Measurements from ENCODE around the gene MN1. TPM values are rescaled to one million over a fixed set of nuclear protein-coding genes. Genes with fewer than 3 reads are reported as not detected.
"Not testable (repeated sequence)": the region's sequence is repeated elsewhere in the genome, so short reads cannot be mapped to it uniquely, and the experiment has no call there.

The MN1 gene
- total RNA-seq, 2 experiments from 2014 or later, result 0.28 to 0.30 TPM

GRCh38 chr22:27750584-27751265 lies 50.8 kb downstream of the MN1 start:
- POLR2A ChIA-PET, result no interaction called here
- Mint-ChIP-seq H3K4me1 (no peaks in the 10 kb centered on the region), H3K27me3 (peaks cover 7% of the 10 kb centered on the region), H3K36me3 (no peaks in the 10 kb centered on the region), H3K4me3 (no peak overlapping the region), H3K27ac (no peak overlapping the region), H3K9me3 (no peaks in the 10 kb centered on the region)
- no peak for DNase-seq
- ATAC-seq (ENCODE audit: low read depth), result no peak

- Mint-ChIP-seq H3K4me1 (no peaks in the 10 kb centered on the region), H3K27ac (no peak overlapping the region), H3K36me3 (no peaks in the 10 kb centered on the region), H3K9me3 (no peaks in the 10 kb centered on the region), H3K4me3 (no peak overlapping the region), H3K27me3 (peaks cover 7% of the 10 kb centered on the region)
- POLR2A ChIA-PET, result no interaction called here
- ATAC-seq (ENCODE audit: low read depth) (no peak), DNase-seq (no peak)
Observed at GRCh38 chr22:27749597-27750225, 51.8 kb downstream of the MN1 start.

- no peak overlapping the region for H3K27ac Mint-ChIP-seq
- POLR2A ChIA-PET, result no interaction called here
- no peaks in the 10 kb centered on the region for H3K36me3 Mint-ChIP-seq
- no peak for DNase-seq
- H3K27me3 Mint-ChIP-seq, result peaks cover 7% of the 10 kb centered on the region
- no peak overlapping the region for H3K4me3 Mint-ChIP-seq
- no peak for ATAC-seq (ENCODE audit: low read depth)
- no peaks in the 10 kb centered on the region for H3K9me3 Mint-ChIP-seq
- no peaks in the 10 kb centered on the region for H3K4me1 Mint-ChIP-seq
Observed at GRCh38 chr22:27748751-27749191, 52.8 kb downstream of the MN1 start.

- ATAC-seq (ENCODE audit: low read depth) (no peak), DNase-seq (no peak)
- no peak overlapping the region for H3K4me3 Mint-ChIP-seq
- H3K27me3 Mint-ChIP-seq, result peaks cover 7% of the 10 kb centered on the region
- H3K27ac Mint-ChIP-seq, result no peak overlapping the region
- no peaks in the 10 kb centered on the region for H3K36me3 Mint-ChIP-seq
- no peaks in the 10 kb centered on the region for H3K4me1 Mint-ChIP-seq
- POLR2A ChIA-PET, result no interaction called here
- no peaks in the 10 kb centered on the region for H3K9me3 Mint-ChIP-seq
Observed at GRCh38 chr22:27748349-27748748, 53.2 kb downstream of the MN1 start.

- no peaks in the 10 kb centered on the region for H3K36me3 Mint-ChIP-seq
- H3K9me3 Mint-ChIP-seq, result no peaks in the 10 kb centered on the region
Observed at GRCh38 chr22:27747396-27748221, 53.9 kb downstream of the MN1 start.

GRCh38 chr22:27746918-27747317 lies 54.6 kb downstream of the MN1 start:
- Mint-ChIP-seq H3K27ac (no peak overlapping the region), H3K9me3 (peaks cover under 1% of the 10 kb centered on the region), H3K36me3 (no peaks in the 10 kb centered on the region), H3K4me1 (no peaks in the 10 kb centered on the region), H3K4me3 (no peak overlapping the region), H3K27me3 (peaks cover 7% of the 10 kb centered on the region)
- ATAC-seq (ENCODE audit: low read depth), result no peak
- POLR2A ChIA-PET, result no interaction called here
- no peak for DNase-seq

More at GRCh38 chr22:27747396-27748221, 53.9 kb downstream of the MN1 start:
- DNase-seq (no peak), ATAC-seq (ENCODE audit: low read depth) (no peak)
- Mint-ChIP-seq H3K4me3 (no peak overlapping the region), H3K27me3 (peaks cover 7% of the 10 kb centered on the region), H3K4me1 (no peaks in the 10 kb centered on the region), H3K27ac (no peak overlapping the region)
- POLR2A ChIA-PET, result no interaction called here

- peaks cover 3% of the 10 kb centered on the region for H3K9me3 Mint-ChIP-seq
- H3K27me3 Mint-ChIP-seq, result peaks cover 7% of the 10 kb centered on the region
- ATAC-seq (ENCODE audit: low read depth), result no peak
- POLR2A ChIA-PET, result no interaction called here
- H3K4me3 Mint-ChIP-seq, result no peak overlapping the region
- no peaks in the 10 kb centered on the region for H3K36me3 Mint-ChIP-seq
- H3K4me1 Mint-ChIP-seq, result no peaks in the 10 kb centered on the region
- no peak overlapping the region for H3K27ac Mint-ChIP-seq
- DNase-seq, result no peak
Observed at GRCh38 chr22:27745809-27746208, 55.7 kb downstream of the MN1 start.

GRCh38 chr22:27745154-27745553 lies 56.4 kb downstream of the MN1 start:
- ATAC-seq (ENCODE audit: low read depth) (no peak), DNase-seq (no peak)
- Mint-ChIP-seq H3K27me3 (peaks cover 5% of the 10 kb centered on the region), H3K36me3 (no peaks in the 10 kb centered on the region), H3K9me3 (peaks cover 3% of the 10 kb centered on the region), H3K4me3 (no peak overlapping the region), H3K4me1 (no peaks in the 10 kb centered on the region), H3K27ac (no peak overlapping the region)
- POLR2A ChIA-PET, result no interaction called here

- H3K4me3 Mint-ChIP-seq; H3K27ac Mint-ChIP-seq; H3K36me3 Mint-ChIP-seq; H3K9me3 Mint-ChIP-seq; DNase-seq; H3K4me1 Mint-ChIP-seq; H3K27me3 Mint-ChIP-seq; POLR2A ChIA-PET; ATAC-seq (ENCODE audit: low read depth): not testable (repeated sequence)
Observed at GRCh38 chr22:27744078-27744477, 57.5 kb downstream of the MN1 start.

- no peaks in the 10 kb centered on the region for H3K36me3 Mint-ChIP-seq
- no peaks in the 10 kb centered on the region for H3K27me3 Mint-ChIP-seq
- no peak overlapping the region for H3K27ac Mint-ChIP-seq
- no peak for DNase-seq
- no peaks in the 10 kb centered on the region for H3K4me1 Mint-ChIP-seq
- POLR2A ChIA-PET, result no interaction called here
- no peak overlapping the region for H3K4me3 Mint-ChIP-seq
- peaks cover 6% of the 10 kb centered on the region for H3K9me3 Mint-ChIP-seq
- no peak for ATAC-seq (ENCODE audit: low read depth)
Observed at GRCh38 chr22:27740202-27740748, 61.3 kb downstream of the MN1 start.

- no peak for ATAC-seq (ENCODE audit: low read depth)
Observed at GRCh38 chr22:27737521-27737920, 64.0 kb downstream of the MN1 start.

GRCh38 chr22:27734066-27734465 lies 67.5 kb downstream of the MN1 start:
- POLR2A ChIA-PET, result no interaction called here
- no peak for ATAC-seq (ENCODE audit: low read depth)
- no peak for DNase-seq
- Mint-ChIP-seq H3K4me1 (no peaks in the 10 kb centered on the region), H3K4me3 (no peak overlapping the region), H3K27me3 (no peaks in the 10 kb centered on the region), H3K27ac (no peak overlapping the region), H3K36me3 (no peaks in the 10 kb centered on the region), H3K9me3 (peaks cover 3% of the 10 kb centered on the region)

More at GRCh38 chr22:27737521-27737920, 64.0 kb downstream of the MN1 start:
- no peak for DNase-seq
- Mint-ChIP-seq H3K27ac (no peak overlapping the region), H3K4me1 (no peaks in the 10 kb centered on the region), H3K27me3 (no peaks in the 10 kb centered on the region), H3K9me3 (peaks cover 6% of the 10 kb centered on the region), H3K36me3 (no peaks in the 10 kb centered on the region), H3K4me3 (no peak overlapping the region)
- POLR2A ChIA-PET, result no interaction called here

GRCh38 chr22:27732841-27733240 lies 68.7 kb downstream of the MN1 start:
- Mint-ChIP-seq H3K4me1 (no peaks in the 10 kb centered on the region), H3K36me3 (no peaks in the 10 kb centered on the region), H3K9me3 (peaks cover 2% of the 10 kb centered on the region), H3K27ac (no peak overlapping the region), H3K4me3 (no peak overlapping the region), H3K27me3 (no peaks in the 10 kb centered on the region)
- POLR2A ChIA-PET, result no interaction called here
- no peak for DNase-seq
- ATAC-seq (ENCODE audit: low read depth), result no peak
